DND-41 (cell line): ENCODE results near the gene ARMH2.

Experiments
- ATAC-seq: fragments of 200-7000 bp; cut with Tn5 transposase; 3 replicates; pipeline ENCODE4 v1.9.1; 2021; ENCODE audit warnings: low read depth; ENCODE audit not compliant: insufficient read depth
- DNase-seq: peaks from one replicate; pipeline ENCODE4 v3.0.0-alpha.2; 2020
- H2AFZ ChIP-seq: 2 replicates; pipeline ENCODE4 v1.6.0; 2012; ENCODE audit warnings: low read depth, low read length
- H3K27ac ChIP-seq: 2 replicates; pipeline ENCODE4 v1.5.1; 2012; ENCODE audit warnings: low read length, inconsistent platforms
- H3K27me3 ChIP-seq: fragments of 200-600 bp; sonication (generic); 2 replicates; pipeline ENCODE4 v1.6.0; 2012; ENCODE audit warnings: low read length, mild to moderate bottlenecking, inconsistent platforms; ENCODE audit not compliant: insufficient read depth, poor library complexity
- H3K36me3 ChIP-seq: 2 replicates; pipeline ENCODE4 v1.5.1; 2012; ENCODE audit warnings: low read length, inconsistent platforms; ENCODE audit not compliant: insufficient read depth
- H3K4me1 ChIP-seq: 2 replicates; pipeline ENCODE4 v1.5.1; 2012; ENCODE audit warnings: mild to moderate bottlenecking, low read length; ENCODE audit not compliant: insufficient read depth
- H3K4me2 ChIP-seq: 2 replicates; pipeline ENCODE4 v1.6.0; 2012; ENCODE audit warnings: mild to moderate bottlenecking, moderate library complexity, low read length, inconsistent platforms; ENCODE audit not compliant: insufficient read depth
- H3K4me3 ChIP-seq, 2 experiments: fragments of 200-600 bp in 1 of 2; shearing (Covaris generic) in 1 of 2; 2 replicates each; pipeline ENCODE4 v1.5.1; 2012 to 2016; ENCODE audit warnings: inconsistent platforms in 2 of 2, low read length in 2 of 2, mild to moderate bottlenecking in 2 of 2, low read depth in 1 of 2, moderate library complexity in 1 of 2
- H3K79me2 ChIP-seq: 2 replicates; pipeline ENCODE4 v1.6.0; 2012; ENCODE audit warnings: low read length, inconsistent platforms; ENCODE audit not compliant: insufficient read depth
- H3K9ac ChIP-seq: 2 replicates; pipeline ENCODE4 v1.6.0; 2012; ENCODE audit warnings: low read depth, mild to moderate bottlenecking, inconsistent platforms, low read length, moderate library complexity
- H3K9me3 ChIP-seq: 2 replicates; pipeline ENCODE4 v1.5.1; 2012; ENCODE audit warnings: low read length, moderate library complexity, mild to moderate bottlenecking, inconsistent platforms; ENCODE audit not compliant: insufficient read depth, severe bottlenecking
- H4K20me1 ChIP-seq: 2 replicates; pipeline ENCODE4 v1.6.0; 2012; ENCODE audit warnings: low read length; ENCODE audit not compliant: insufficient read depth
- EZH2 ChIP-seq: IDR thresholded peaks from 3 replicates; pipeline ENCODE4 v1.6.1; 2012; ENCODE audit warnings: borderline replicate concordance, low read depth, mild to moderate bottlenecking, moderate library complexity, low read length, inconsistent platforms; ENCODE audit not compliant: severe bottlenecking
- TF ChIP-seq, protein P1 (sequence below): IDR thresholded peaks from 2 replicates; pipeline ENCODE4 v1.5.1; 2012; ENCODE audit warnings: borderline replicate concordance, low read length, moderate library complexity, mild to moderate bottlenecking; ENCODE audit not compliant: poor library complexity, severe bottlenecking; ENCODE audit errors: extremely low read depth

Gene ARMH2

DNA sequence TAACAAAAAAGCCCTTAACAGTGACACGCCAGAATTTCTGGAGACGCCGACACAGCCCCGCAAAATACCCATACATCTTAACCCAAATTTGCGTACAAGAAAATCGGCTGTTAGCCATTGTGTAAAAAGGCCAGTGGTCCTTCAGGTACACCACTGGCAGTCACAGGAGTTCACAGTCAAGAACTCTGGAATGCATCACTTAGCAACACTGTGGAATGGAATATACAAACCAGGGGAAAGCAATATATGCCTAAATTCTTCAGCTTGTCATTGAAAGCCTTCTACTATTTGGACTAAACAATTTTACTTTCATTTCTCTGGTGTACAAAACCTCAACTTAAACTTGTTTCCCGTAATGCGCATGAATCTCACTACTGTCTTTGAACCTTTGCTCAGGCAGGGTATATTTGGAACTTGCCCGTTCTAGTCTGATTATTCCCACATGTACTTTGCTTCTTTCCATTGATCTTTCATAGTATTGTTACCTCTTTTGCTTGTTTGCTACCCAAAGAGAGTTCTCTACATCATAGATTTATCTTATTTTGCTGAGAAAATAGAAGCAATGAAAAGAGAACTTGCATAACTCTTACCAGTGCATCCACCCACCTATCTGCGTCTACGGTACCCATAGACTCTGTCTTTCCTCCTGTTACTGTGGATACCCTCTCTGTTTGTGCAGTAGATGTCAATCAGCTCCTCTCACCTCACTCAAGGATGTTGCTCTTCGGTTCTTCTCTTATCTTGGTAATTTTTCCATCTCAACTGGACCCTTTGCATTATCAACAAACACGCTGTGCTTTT is at the start of gene ARMH2:
Gene ARMH2, minus strand, starts transcription at position 178 of the 801 bp plus-strand sequence. Its CDS starts 60 bp downstream, at position 118.
- no peaks in the 10 kb centered on the region for H4K20me1 ChIP-seq
- ATAC-seq (no peak), DNase-seq (no peak)
- H3K4me2 ChIP-seq, result no peak within 1 kb of the TSS
- H3K27ac ChIP-seq, result no peak within 1 kb of the TSS
- no peaks in the 10 kb centered on the region for H3K79me2 ChIP-seq
- no peak within 1 kb of the TSS for H3K9ac ChIP-seq
- H3K4me3 ChIP-seq, result no peak within 1 kb of the TSS
- no peaks in the 10 kb centered on the region for H3K36me3 ChIP-seq
- H3K27me3 ChIP-seq, result no peaks in the 10 kb centered on the region
- no peak within 1 kb of the TSS for H2AFZ ChIP-seq
- TF ChIP-seq, protein P1, sequence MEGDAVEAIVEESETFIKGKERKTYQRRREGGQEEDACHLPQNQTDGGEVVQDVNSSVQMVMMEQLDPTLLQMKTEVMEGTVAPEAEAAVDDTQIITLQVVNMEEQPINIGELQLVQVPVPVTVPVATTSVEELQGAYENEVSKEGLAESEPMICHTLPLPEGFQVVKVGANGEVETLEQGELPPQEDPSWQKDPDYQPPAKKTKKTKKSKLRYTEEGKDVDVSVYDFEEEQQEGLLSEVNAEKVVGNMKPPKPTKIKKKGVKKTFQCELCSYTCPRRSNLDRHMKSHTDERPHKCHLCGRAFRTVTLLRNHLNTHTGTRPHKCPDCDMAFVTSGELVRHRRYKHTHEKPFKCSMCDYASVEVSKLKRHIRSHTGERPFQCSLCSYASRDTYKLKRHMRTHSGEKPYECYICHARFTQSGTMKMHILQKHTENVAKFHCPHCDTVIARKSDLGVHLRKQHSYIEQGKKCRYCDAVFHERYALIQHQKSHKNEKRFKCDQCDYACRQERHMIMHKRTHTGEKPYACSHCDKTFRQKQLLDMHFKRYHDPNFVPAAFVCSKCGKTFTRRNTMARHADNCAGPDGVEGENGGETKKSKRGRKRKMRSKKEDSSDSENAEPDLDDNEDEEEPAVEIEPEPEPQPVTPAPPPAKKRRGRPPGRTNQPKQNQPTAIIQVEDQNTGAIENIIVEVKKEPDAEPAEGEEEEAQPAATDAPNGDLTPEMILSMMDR, result no peak
- TF ChIP-seq EZH2, result no peak
- H3K9me3 ChIP-seq, result no peaks in the 10 kb centered on the region
- H3K4me1 ChIP-seq, result no peaks in the 10 kb centered on the region

DNA sequence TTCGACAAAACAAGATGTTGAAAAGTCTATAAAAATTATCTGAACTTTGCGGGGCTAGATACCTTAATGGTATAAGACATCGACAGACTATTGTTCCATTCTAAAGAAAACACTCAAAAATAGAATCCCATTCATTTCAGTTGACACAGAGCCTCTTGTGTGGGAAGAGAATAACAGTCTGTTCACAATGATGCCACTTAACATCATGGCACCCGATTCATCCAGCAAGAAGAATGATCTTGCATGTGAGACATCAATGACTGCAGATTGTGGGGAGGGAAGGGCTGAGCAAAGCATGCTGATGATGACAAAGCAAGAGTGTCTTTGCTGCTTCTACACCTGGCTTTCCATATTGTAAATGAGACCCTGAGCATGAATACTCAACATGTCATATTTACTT is 49.7 kb upstream of the ARMH2 start:
- ATAC-seq, result no peak
- Histone ChIP-seq H3K36me3 (peaks cover 58% of the 10 kb centered on the region), H3K27ac (no peak overlapping the region), H3K4me2 (no peak overlapping the region), H3K9ac (no peak overlapping the region), H2AFZ (no peak overlapping the region), H3K4me1 (no peaks in the 10 kb centered on the region), H3K27me3 (no peaks in the 10 kb centered on the region), H3K9me3 (no peaks in the 10 kb centered on the region), H3K79me2 (no peaks in the 10 kb centered on the region), H4K20me1 (no peaks in the 10 kb centered on the region), H3K4me3 (no peak overlapping the region)
- no peak for TF ChIP-seq EZH2
- DNase-seq, result no peak

DNA sequence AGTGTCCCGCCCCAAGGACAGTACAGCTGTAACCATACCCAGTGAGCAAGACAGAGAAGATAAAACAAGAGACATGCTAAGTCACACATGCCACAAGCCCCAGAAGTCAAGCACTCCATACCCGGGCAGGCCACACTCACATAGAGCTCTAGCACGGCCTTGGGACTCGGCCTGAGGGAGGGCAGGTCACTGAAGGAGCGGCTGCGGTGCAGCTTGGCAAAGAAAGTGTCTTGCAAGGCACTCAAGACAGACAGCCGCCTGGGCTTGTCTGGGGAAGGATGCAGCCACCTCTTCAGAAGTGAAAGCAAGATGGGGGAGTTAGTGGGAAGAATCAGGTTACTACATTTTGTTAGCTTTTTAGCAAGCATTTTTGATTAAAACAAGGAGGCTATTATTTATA is 48.7 kb upstream of the ARMH2 start:
- Histone ChIP-seq H4K20me1 (no peaks in the 10 kb centered on the region), H3K9me3 (no peaks in the 10 kb centered on the region), H3K36me3 (peaks cover 58% of the 10 kb centered on the region), H3K4me2 (no peak overlapping the region), H3K4me3 (no peak overlapping the region), H3K4me1 (no peaks in the 10 kb centered on the region), H3K79me2 (no peaks in the 10 kb centered on the region), H2AFZ (no peak overlapping the region), H3K9ac (no peak overlapping the region), H3K27ac (no peak overlapping the region), H3K27me3 (no peaks in the 10 kb centered on the region)
- TF ChIP-seq, protein P1, result no peak
- no peak for TF ChIP-seq EZH2
- ATAC-seq, result no peak
- DNase-seq, result no peak

DNA sequence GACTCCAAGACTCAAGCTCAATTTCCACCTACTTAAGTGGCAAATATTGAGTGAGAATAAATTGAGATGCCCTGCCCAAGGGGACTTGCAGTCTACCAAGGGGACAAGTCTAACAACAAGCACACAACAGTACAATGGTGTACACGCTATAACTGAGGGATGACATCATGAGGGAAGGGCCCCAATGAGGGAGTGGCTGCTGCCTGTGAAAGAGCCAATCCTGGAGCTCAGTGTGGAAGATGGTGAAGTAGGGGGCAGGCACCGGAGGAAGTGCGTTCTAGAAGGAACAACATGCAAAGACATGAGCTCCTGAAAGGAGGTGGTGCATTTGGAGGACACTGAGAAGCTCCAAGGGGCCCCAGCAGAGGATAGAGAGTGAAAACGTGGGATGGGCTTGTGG is 46.9 kb upstream of the ARMH2 start:
- Histone ChIP-seq H3K27me3 (no peaks in the 10 kb centered on the region), H3K9me3 (no peaks in the 10 kb centered on the region), H3K79me2 (no peaks in the 10 kb centered on the region), H3K4me1 (no peaks in the 10 kb centered on the region), H2AFZ (no peak overlapping the region), H4K20me1 (no peaks in the 10 kb centered on the region), H3K4me3 (no peak overlapping the region), H3K9ac (no peak overlapping the region), H3K4me2 (no peak overlapping the region), H3K36me3 (peaks cover 69% of the 10 kb centered on the region), H3K27ac (no peak overlapping the region)
- no peak for ATAC-seq
- TF ChIP-seq EZH2, result no peak
- TF ChIP-seq, protein P1, result no peak
- no peak for DNase-seq
